HG03571 (cell line): ENCODE results near the gene PTPRM.

ENCODE experiments used
- ATAC-seq: cut with Tn5 transposase; IDR thresholded peaks from one replicate; pipeline ENCODE4 v1.9.1; 2021; ENCODE audit not compliant: unreplicated experiment

Gene PTPRM

GRCh38 chr18:7844017-7844416, 276.9 kb downstream of the PTPRM start:
- no peak for ATAC-seq

- ATAC-seq = no peak
These were observed 277.3 kb downstream of the PTPRM start for GRCh38 chr18:7844418-7844817.

GRCh38 chr18:7846335-7846734, 279.2 kb downstream of the PTPRM start:
- ATAC-seq = no peak

GRCh38 chr18:7847357-7848053, 280.4 kb downstream of the PTPRM start:
- ATAC-seq = no peak

GRCh38 chr18:7848054-7848412, 280.9 kb downstream of the PTPRM start:
- ATAC-seq = no peak

- ATAC-seq = no peak
These were observed 283.3 kb downstream of the PTPRM start for GRCh38 chr18:7850446-7850845.

- ATAC-seq = no peak
These were observed 287.9 kb downstream of the PTPRM start for GRCh38 chr18:7855028-7855427.

- no peak for ATAC-seq
These were observed 288.6 kb downstream of the PTPRM start for GRCh38 chr18:7855671-7856070.

- ATAC-seq = no peak
These were observed 289.0 kb downstream of the PTPRM start for GRCh38 chr18:7856116-7856515.

- ATAC-seq = no peak
These were observed 289.6 kb downstream of the PTPRM start for GRCh38 chr18:7856733-7857132.

GRCh38 chr18:7857562-7857961, 290.4 kb downstream of the PTPRM start:
- no peak for ATAC-seq

GRCh38 chr18:7859122-7859521, 292.0 kb downstream of the PTPRM start:
- no peak for ATAC-seq

GRCh38 chr18:7870266-7870665, 303.1 kb downstream of the PTPRM start:
- no peak for ATAC-seq

GRCh38 chr18:7870855-7871254, 303.7 kb downstream of the PTPRM start:
- ATAC-seq = no peak

- no peak for ATAC-seq
These were observed 304.7 kb downstream of the PTPRM start for GRCh38 chr18:7871560-7872456.

GRCh38 chr18:7872569-7872968, 305.5 kb downstream of the PTPRM start:
- ATAC-seq = no peak

- ATAC-seq = no peak
These were observed 306.2 kb downstream of the PTPRM start for GRCh38 chr18:7873316-7873715.

- ATAC-seq = no peak
These were observed 309.4 kb downstream of the PTPRM start for GRCh38 chr18:7876354-7877104.

GRCh38 chr18:7877609-7878008, 310.5 kb downstream of the PTPRM start:
- ATAC-seq = no peak

- ATAC-seq = no peak
These were observed 311.4 kb downstream of the PTPRM start for GRCh38 chr18:7878265-7879211.

- ATAC-seq = no peak
These were observed 312.6 kb downstream of the PTPRM start for GRCh38 chr18:7879717-7880116.
